ENCODE results near the gene MRPS17.
A peak's percentile ranks its signal among the peaks of the same experiment; 100 is the strongest.

MRPS17 gene

DNA sequence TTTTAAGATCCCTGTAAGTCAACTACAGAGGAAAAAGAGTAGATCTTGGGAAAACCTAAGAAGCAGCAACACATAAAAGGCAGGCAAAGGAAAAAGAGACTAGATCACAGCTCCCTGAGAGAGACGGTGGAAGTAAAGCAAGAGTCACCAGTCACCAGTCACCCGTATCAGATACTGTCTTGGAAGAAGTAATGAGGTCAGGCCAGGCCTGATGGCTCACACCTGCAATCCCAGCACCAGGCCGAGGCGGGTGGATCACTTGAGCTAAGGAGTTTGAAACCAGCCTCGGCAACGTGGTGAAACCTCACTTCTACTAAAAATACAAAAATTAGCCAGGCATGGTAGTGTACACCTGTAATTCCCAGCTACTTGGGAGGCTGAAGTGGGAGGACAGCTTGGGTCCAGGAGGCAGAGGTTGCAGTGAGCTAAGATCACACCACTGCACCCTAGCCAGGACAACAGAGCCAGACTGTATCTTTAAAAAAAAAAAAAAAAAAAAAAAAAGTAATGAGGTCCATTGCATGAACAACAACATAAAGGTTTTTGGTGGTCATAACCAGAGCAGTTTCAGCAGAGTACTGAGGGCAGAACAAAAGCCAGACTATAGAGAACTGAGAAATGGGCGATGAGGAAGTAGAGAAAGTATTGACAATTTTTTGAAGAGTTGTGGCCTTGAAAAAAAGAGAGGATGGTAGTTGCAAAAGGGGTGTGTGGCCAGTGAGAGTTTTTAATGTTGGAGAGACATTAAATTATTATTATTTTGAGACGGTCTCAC is 47.5 kb upstream of the MRPS17 start:
- ATAC-seq, result no peak; the same call in 2 of the 3 replicates
- TF ChIP-seq ZNF8 (CRISPR knock-in tag; IDR thresholded peaks at IDR 0.05) (no peak), ISL1 (CRISPR knock-in tag; IDR thresholded peaks at IDR 0.05) (no peak), CSDC2 (CRISPR knock-in tag; IDR thresholded peaks at IDR 0.05) (no peak), ZNF70 (CRISPR knock-in tag; IDR thresholded peaks at IDR 0.05) (no peak)
- TF ChIP-seq, protein P1, sequence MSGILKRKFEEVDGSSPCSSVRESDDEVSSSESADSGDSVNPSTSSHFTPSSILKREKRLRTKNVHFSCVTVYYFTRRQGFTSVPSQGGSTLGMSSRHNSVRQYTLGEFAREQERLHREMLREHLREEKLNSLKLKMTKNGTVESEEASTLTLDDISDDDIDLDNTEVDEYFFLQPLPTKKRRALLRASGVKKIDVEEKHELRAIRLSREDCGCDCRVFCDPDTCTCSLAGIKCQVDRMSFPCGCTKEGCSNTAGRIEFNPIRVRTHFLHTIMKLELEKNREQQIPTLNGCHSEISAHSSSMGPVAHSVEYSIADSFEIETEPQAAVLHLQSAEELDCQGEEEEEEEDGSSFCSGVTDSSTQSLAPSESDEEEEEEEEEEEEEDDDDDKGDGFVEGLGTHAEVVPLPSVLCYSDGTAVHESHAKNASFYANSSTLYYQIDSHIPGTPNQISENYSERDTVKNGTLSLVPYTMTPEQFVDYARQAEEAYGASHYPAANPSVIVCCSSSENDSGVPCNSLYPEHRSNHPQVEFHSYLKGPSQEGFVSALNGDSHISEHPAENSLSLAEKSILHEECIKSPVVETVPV (CRISPR knock-in tag; IDR thresholded peaks at IDR 0.05), result no peak
- TF ChIP-seq, protein P2, sequence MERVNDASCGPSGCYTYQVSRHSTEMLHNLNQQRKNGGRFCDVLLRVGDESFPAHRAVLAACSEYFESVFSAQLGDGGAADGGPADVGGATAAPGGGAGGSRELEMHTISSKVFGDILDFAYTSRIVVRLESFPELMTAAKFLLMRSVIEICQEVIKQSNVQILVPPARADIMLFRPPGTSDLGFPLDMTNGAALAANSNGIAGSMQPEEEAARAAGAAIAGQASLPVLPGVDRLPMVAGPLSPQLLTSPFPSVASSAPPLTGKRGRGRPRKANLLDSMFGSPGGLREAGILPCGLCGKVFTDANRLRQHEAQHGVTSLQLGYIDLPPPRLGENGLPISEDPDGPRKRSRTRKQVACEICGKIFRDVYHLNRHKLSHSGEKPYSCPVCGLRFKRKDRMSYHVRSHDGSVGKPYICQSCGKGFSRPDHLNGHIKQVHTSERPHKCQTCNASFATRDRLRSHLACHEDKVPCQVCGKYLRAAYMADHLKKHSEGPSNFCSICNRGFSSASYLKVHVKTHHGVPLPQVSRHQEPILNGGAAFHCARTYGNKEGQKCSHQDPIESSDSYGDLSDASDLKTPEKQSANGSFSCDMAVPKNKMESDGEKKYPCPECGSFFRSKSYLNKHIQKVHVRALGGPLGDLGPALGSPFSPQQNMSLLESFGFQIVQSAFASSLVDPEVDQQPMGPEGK (CRISPR knock-in tag; IDR thresholded peaks at IDR 0.05; ENCODE audit: borderline replicate concordance), result no peak

DNA sequence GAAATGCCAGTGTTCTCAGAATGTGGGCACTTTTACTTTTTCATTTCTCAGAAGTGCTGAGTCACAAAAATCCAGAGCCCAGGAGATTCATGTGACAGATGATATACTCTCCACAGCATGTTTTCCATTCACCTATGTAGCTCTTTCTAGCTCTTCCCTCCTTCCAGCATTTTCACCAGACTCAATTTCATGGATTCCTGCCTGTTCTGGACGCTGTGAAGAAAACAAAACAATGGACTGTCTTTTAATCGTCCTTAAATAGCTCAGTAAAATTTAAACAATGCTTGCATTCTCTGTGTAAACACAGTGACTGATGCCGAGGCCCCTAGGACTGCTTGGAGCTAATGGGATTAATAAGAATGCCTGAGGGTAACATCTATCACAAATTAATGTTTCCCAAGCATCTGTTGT is 38.9 kb upstream of the MRPS17 start:
- ATAC-seq, result peak; percentile 81

More for the DNA sequence above, 38.9 kb upstream of the MRPS17 start:
- no peak for TF ChIP-seq ZNF8 (CRISPR knock-in tag; IDR thresholded peaks at IDR 0.05)
- TF ChIP-seq BACH2 (CRISPR knock-in tag; IDR thresholded peaks at IDR 0.05; ENCODE audit: borderline replicate concordance), result peak; percentile 49; the same call in 1 of the 2 replicates
- no peak for TF ChIP-seq ZFP3 (CRISPR knock-in tag; IDR thresholded peaks at IDR 0.05)
- TF ChIP-seq, protein P1 (CRISPR knock-in tag; IDR thresholded peaks at IDR 0.05), result no peak
- peak; percentile 43; the same call in 1 of the 2 replicates for TF ChIP-seq TCF4 (CRISPR knock-in tag; IDR thresholded peaks at IDR 0.05; ENCODE audit: borderline replicate concordance)
- TF ChIP-seq ARNTL (CRISPR knock-in tag; IDR thresholded peaks at IDR 0.05; ENCODE audit: borderline replicate concordance, low read depth), result no peak
- no peak for TF ChIP-seq SNAI2 (CRISPR knock-in tag; IDR thresholded peaks at IDR 0.05)
- TF ChIP-seq, protein P3, sequence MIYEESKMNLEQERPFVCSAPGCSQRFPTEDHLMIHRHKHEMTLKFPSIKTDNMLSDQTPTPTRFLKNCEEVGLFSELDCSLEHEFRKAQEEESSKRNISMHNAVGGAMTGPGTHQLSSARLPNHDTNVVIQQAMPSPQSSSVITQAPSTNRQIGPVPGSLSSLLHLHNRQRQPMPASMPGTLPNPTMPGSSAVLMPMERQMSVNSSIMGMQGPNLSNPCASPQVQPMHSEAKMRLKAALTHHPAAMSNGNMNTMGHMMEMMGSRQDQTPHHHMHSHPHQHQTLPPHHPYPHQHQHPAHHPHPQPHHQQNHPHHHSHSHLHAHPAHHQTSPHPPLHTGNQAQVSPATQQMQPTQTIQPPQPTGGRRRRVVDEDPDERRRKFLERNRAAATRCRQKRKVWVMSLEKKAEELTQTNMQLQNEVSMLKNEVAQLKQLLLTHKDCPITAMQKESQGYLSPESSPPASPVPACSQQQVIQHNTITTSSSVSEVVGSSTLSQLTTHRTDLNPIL (CRISPR knock-in tag; IDR thresholded peaks at IDR 0.05; ENCODE audit: low read depth), result no peak
- TF ChIP-seq ZFP30 (CRISPR knock-in tag; IDR thresholded peaks at IDR 0.05), result no peak
- TF ChIP-seq, protein P4, sequence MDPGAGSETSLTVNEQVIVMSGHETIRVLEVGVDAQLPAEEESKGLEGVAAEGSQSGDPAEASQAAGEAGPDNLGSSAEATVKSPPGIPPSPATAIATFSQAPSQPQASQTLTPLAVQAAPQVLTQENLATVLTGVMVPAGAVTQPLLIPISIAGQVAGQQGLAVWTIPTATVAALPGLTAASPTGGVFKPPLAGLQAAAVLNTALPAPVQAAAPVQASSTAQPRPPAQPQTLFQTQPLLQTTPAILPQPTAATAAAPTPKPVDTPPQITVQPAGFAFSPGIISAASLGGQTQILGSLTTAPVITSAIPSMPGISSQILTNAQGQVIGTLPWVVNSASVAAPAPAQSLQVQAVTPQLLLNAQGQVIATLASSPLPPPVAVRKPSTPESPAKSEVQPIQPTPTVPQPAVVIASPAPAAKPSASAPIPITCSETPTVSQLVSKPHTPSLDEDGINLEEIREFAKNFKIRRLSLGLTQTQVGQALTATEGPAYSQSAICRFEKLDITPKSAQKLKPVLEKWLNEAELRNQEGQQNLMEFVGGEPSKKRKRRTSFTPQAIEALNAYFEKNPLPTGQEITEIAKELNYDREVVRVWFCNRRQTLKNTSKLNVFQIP (CRISPR knock-in tag; IDR thresholded peaks at IDR 0.05; ENCODE audit: borderline replicate concordance, low read depth), result no peak
- TF ChIP-seq ISL1 (CRISPR knock-in tag; IDR thresholded peaks at IDR 0.05), result peak; percentile 84
- TF ChIP-seq TOX (CRISPR knock-in tag; IDR thresholded peaks at IDR 0.05; ENCODE audit: borderline replicate concordance), result no peak
- TF ChIP-seq RARB (CRISPR knock-in tag; IDR thresholded peaks at IDR 0.05), result no peak
- TF ChIP-seq, protein P5, sequence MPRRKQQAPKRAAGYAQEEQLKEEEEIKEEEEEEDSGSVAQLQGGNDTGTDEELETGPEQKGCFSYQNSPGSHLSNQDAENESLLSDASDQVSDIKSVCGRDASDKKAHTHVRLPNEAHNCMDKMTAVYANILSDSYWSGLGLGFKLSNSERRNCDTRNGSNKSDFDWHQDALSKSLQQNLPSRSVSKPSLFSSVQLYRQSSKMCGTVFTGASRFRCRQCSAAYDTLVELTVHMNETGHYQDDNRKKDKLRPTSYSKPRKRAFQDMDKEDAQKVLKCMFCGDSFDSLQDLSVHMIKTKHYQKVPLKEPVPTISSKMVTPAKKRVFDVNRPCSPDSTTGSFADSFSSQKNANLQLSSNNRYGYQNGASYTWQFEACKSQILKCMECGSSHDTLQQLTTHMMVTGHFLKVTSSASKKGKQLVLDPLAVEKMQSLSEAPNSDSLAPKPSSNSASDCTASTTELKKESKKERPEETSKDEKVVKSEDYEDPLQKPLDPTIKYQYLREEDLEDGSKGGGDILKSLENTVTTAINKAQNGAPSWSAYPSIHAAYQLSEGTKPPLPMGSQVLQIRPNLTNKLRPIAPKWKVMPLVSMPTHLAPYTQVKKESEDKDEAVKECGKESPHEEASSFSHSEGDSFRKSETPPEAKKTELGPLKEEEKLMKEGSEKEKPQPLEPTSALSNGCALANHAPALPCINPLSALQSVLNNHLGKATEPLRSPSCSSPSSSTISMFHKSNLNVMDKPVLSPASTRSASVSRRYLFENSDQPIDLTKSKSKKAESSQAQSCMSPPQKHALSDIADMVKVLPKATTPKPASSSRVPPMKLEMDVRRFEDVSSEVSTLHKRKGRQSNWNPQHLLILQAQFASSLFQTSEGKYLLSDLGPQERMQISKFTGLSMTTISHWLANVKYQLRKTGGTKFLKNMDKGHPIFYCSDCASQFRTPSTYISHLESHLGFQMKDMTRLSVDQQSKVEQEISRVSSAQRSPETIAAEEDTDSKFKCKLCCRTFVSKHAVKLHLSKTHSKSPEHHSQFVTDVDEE (CRISPR knock-in tag; IDR thresholded peaks at IDR 0.05), result peak; percentile 57
- no peak for TF ChIP-seq OSR1 (CRISPR knock-in tag; IDR thresholded peaks at IDR 0.05)
- TF ChIP-seq GLIS3 (CRISPR knock-in tag; IDR thresholded peaks at IDR 0.05), result peak; percentile 40; the same call in 1 of the 2 replicates
- no peak for TF ChIP-seq PPARA (CRISPR knock-in tag; IDR thresholded peaks at IDR 0.05; ENCODE audit: borderline replicate concordance)
- no peak for TF ChIP-seq ZNF565 (CRISPR knock-in tag; conservative IDR thresholded peaks at IDR 0.05; ENCODE audit: low read depth)
- no peak for TF ChIP-seq CSDC2 (CRISPR knock-in tag; IDR thresholded peaks at IDR 0.05)
- 0 out of 2 replicates have a peak, but pooled peaks have one; percentile 19 for TF ChIP-seq ZC3H10 (CRISPR knock-in tag; IDR thresholded peaks at IDR 0.05)
- no peak for TF ChIP-seq ESRRG (CRISPR knock-in tag; IDR thresholded peaks at IDR 0.05)
- TF ChIP-seq, protein P2 (CRISPR knock-in tag; IDR thresholded peaks at IDR 0.05; ENCODE audit: borderline replicate concordance), result no peak
- TF ChIP-seq ZNF70 (CRISPR knock-in tag; IDR thresholded peaks at IDR 0.05), result no peak
